NCI-H1694 treated with DMSO at 0.1 percent for 48 hours (cell line): ENCODE results near the gene OR11H6.
"Not testable (repeated sequence)": the region's sequence is repeated elsewhere in the genome, so short reads cannot be mapped to it uniquely, and the experiment has no call there.

Source experiments
- DNase-seq: peaks from one replicate; lab custom pipeline; 2025; lab: John Stamatoyannopoulos, UW

The OR11H6 gene

GRCh38 chr14:20264361-20264760 is 40.9 kb downstream of the OR11H6 start:
- DNase-seq: not testable (repeated sequence)

DNA sequence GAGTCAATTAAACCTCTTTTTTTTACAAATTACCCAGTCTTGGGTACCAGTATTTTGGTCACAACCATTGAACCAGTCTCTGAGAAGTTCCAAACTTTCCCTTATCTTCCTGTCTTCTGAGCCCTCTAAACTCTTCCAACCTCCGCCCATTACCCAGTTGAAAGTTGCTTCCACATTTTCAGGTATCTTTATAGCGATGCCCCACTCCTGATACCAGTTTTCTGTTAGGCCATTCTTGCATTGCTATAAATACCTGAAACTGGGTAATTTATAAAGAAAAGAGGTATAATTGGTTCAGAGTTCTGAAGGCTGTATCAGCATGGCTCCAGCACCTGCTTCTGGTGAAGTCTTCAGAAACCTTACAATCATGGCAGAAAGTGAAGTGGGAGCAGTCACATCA is 50.6 kb downstream of the OR11H6 start:
- no peak for DNase-seq
